Sigmoid colon (tissue), 7 donors: ENCODE measurements around the gene PSME3IP1. TPM values are rescaled to one million over a fixed set of nuclear protein-coding genes. Genes with fewer than 3 reads are reported as not detected.
A peak's percentile ranks its signal among the peaks of the same experiment; 100 is the strongest.

Experiments used
- DNase-seq: peaks from one replicate; pipeline ENCODE4 v3.0.0-alpha.2; 2019
- H3K27ac ChIP-seq, 4 donors: fragments of 200-600 bp; sonication (generic); one replicate each; pipeline ENCODE4 v1.5.1; 2016 to 2019; ENCODE audit warnings: mild to moderate bottlenecking in 1 of 4
- H3K27me3 ChIP-seq, 3 donors: fragments of 200-600 bp; sonication (generic); one replicate each; pipeline ENCODE4 v1.5.1; 2019; ENCODE audit warnings: mild to moderate bottlenecking in 1 of 3
- H3K36me3 ChIP-seq, 4 donors: fragments of 200-600 bp; sonication (generic); one replicate each; pipeline ENCODE4 v1.5.1; 2016 to 2019
- H3K4me1 ChIP-seq, 4 donors: fragments of 200-600 bp; sonication (generic); one replicate each; pipeline ENCODE4 v1.5.1; 2017 to 2019
- H3K4me3 ChIP-seq, 4 donors: fragments of 200-600 bp; sonication (generic); one replicate each; pipeline ENCODE4 v1.5.1; 2017 to 2019; ENCODE audit warnings: mild to moderate bottlenecking in 2 of 4, moderate library complexity in 1 of 4
- H3K9me3 ChIP-seq, 4 donors: fragments of 200-600 bp in 3 of 4; sonication (generic) in 3 of 4; one replicate each; pipeline versions ENCODE4 v1.5.1 to v1.6.1; 2013 to 2019
- CTCF ChIP-seq, 4 experiments: fragments of 450-650 bp in 3 of 4; fragments of 200-600 bp in 1 of 4; IDR thresholded peaks; one replicate each; pipeline ENCODE4 v1.5.1; 2016 to 2019; ENCODE audit warnings: antibody characterized with exemption in 4 of 4, mild to moderate bottlenecking in 3 of 4, moderate library complexity in 2 of 4
- EP300 ChIP-seq, 4 donors: sonication (generic); formaldehyde crosslinking; IDR thresholded peaks; one replicate each; pipeline ENCODE4 v1.6.1; 2017; ENCODE audit warnings: antibody characterized with exemption in 4 of 4
- POLR2A ChIP-seq, 2 donors: fragments of 450-650 bp; IDR thresholded peaks; one replicate each; pipeline ENCODE4 v1.6.1; 2016; ENCODE audit warnings: antibody characterized with exemption in 2 of 2, mild to moderate bottlenecking in 2 of 2, moderate library complexity in 2 of 2
- POLR2AphosphoS5 ChIP-seq, 4 donors: sonication (generic); formaldehyde crosslinking; IDR thresholded peaks; one replicate each; pipeline ENCODE4 v1.6.1; 2017; ENCODE audit warnings: antibody characterized with exemption in 4 of 4
- WGBS, 2 donors: extraction: QIAGEN DNeasy Blood & Tissue Kit; methylation state at CpG; one replicate each; pipeline ENCODE4 v1.1.7; 2013; 5-methylcytosine and 5-hydroxymethylcytosine counted together
- intact Hi-C: fragments of 100-400 bp; cut with DNase I; formaldehyde crosslinking; loops from one replicate; pipeline ENCODE4 v1.15.1; 2023
- polyA plus RNA-seq, 3 donors: library from polyadenylated mRNA; stranded (reverse); fragments of 200-250 nt; gene quantifications; one replicate each; pipeline ENCODE4 v1.2.3, GENCODE V29; 2013
- total RNA-seq, 4 donors: library from RNA; depleted of rRNA; stranded (reverse); fragments of >200 nt; gene quantifications; one replicate each; pipeline ENCODE4 v1.1.0, GENCODE V29; 2016
- donor health status: healthy with polysubstance abuse.
- donor health status: Bipolar disorder and iron deficiency.
- donor health status: healthy.

PSME3IP1 gene
- total and polyA plus RNA-seq, 7 donors, result 60.1 to 81.3 (median 73.9) TPM

GRCh38 chr16:57148481-57148880 lies 37.4 kb downstream of the PSME3IP1 start:
- peaks cover 0 to 26% (median 22%) of the 10 kb centered on the region in 4 donors for H3K4me1 ChIP-seq
- no peak overlapping the region for H3K4me3 ChIP-seq
- peak; percentile 57 for DNase-seq
- H3K9me3 ChIP-seq, result no peaks in the 10 kb centered on the region
- intact Hi-C loops, result no loop called here
- no peaks in the 10 kb centered on the region for H3K27me3 ChIP-seq
- WGBS, 2 donors, result 97% methylated on average over 6 of the region's 6 CpGs
- H3K27ac ChIP-seq, result peak overlapping the region in 3 of 4 donors; percentile 8 to 34 (median 14)
- TF ChIP-seq CTCF (IDR thresholded peaks at IDR 0.05) (no peak), EP300 (IDR thresholded peaks at IDR 0.05) (no peak), POLR2A (IDR thresholded peaks at IDR 0.05) (no peak), POLR2AphosphoS5 (IDR thresholded peaks at IDR 0.05) (no peak)
- H3K36me3 ChIP-seq, result peaks cover 0 to 19% (median 0%) of the 10 kb centered on the region in 4 donors

- peaks cover 0 to 10% (median 0%) of the 10 kb centered on the region in 4 donors for H3K36me3 ChIP-seq
- no peaks in the 10 kb centered on the region for H3K9me3 ChIP-seq
- 43 to 74% methylated on average over 14 of the region's 14 CpGs for WGBS, 2 donors
- peak overlapping the region; percentile 5 to 44 (median 21) for H3K27ac ChIP-seq
- peak; percentile 66 for DNase-seq
- intact Hi-C loops, result no loop called here
- peaks cover 0 to 21% (median 16%) of the 10 kb centered on the region in 4 donors for H3K4me1 ChIP-seq
- no peak for TF ChIP-seq CTCF (IDR thresholded peaks at IDR 0.05)
- TF ChIP-seq POLR2A (IDR thresholded peaks at IDR 0.05), result no peak
- no peak for TF ChIP-seq EP300 (IDR thresholded peaks at IDR 0.05)
- no peak for TF ChIP-seq POLR2AphosphoS5 (IDR thresholded peaks at IDR 0.05)
- no peak overlapping the region for H3K4me3 ChIP-seq
- no peaks in the 10 kb centered on the region for H3K27me3 ChIP-seq
Measured at GRCh38 chr16:57147381-57148221, 38.2 kb downstream of the PSME3IP1 start.

- Histone ChIP-seq H3K27ac (peak overlapping the region in 1 of 4 donors; percentile 5), H3K27me3 (no peaks in the 10 kb centered on the region), H3K4me1 (peaks cover 0 to 17% (median 14%) of the 10 kb centered on the region in 4 donors), H3K4me3 (no peak overlapping the region), H3K9me3 (no peaks in the 10 kb centered on the region), H3K36me3 (peaks cover 0 to 6% (median 0%) of the 10 kb centered on the region in 4 donors)
- DNase-seq, result peak; percentile 55
- WGBS, 2 donors, result 95 to 97% methylated on average over 5 of the region's 5 CpGs
- intact Hi-C loops, result no loop called here
- TF ChIP-seq POLR2AphosphoS5 (IDR thresholded peaks at IDR 0.05) (no peak), EP300 (IDR thresholded peaks at IDR 0.05) (no peak), CTCF (IDR thresholded peaks at IDR 0.05) (no peak), POLR2A (IDR thresholded peaks at IDR 0.05) (no peak)
Measured at GRCh38 chr16:57146735-57147134, 39.1 kb downstream of the PSME3IP1 start.

GRCh38 chr16:57146040-57146647 lies 39.7 kb downstream of the PSME3IP1 start:
- intact Hi-C loops, result no loop called here
- no peak overlapping the region for H3K4me3 ChIP-seq
- H3K36me3 ChIP-seq, result peaks cover 0 to 6% (median 0%) of the 10 kb centered on the region in 4 donors
- H3K9me3 ChIP-seq, result no peaks in the 10 kb centered on the region
- TF ChIP-seq CTCF (IDR thresholded peaks at IDR 0.05) (no peak), POLR2AphosphoS5 (IDR thresholded peaks at IDR 0.05) (no peak), POLR2A (IDR thresholded peaks at IDR 0.05) (no peak), EP300 (IDR thresholded peaks at IDR 0.05) (no peak)
- DNase-seq, result peak; percentile 58
- 93% methylated on average over 24 of the region's 24 CpGs for WGBS, 2 donors
- no peaks in the 10 kb centered on the region for H3K27me3 ChIP-seq
- no peak overlapping the region for H3K27ac ChIP-seq
- H3K4me1 ChIP-seq, result peaks cover 0 to 17% (median 14%) of the 10 kb centered on the region in 4 donors
